HG02970 (cell line): ENCODE results near the gene NES.

Source experiments
- ATAC-seq: cut with Tn5 transposase; IDR thresholded peaks from one replicate; pipeline ENCODE4 v1.9.1; 2021; ENCODE audit warnings: mild to moderate bottlenecking, moderate library complexity, moderate number of reproducible peaks; ENCODE audit not compliant: unreplicated experiment, low FRiP score

Gene NES

GRCh38 chr1:156676820-156677615, at the start of gene NES:
NES (minus strand) TSS chr1:156677407; CDS start chr1:156677264, 143 bp downstream.
- no peak for ATAC-seq

- no peak for ATAC-seq
Measured at GRCh38 chr1:156726549-156727226, 49.5 kb upstream of the NES start.

- ATAC-seq, result no peak
Measured at GRCh38 chr1:156725683-156726280, 48.6 kb upstream of the NES start.

- ATAC-seq, result no peak
Measured at GRCh38 chr1:156721535-156721934, 44.3 kb upstream of the NES start.

GRCh38 chr1:156721131-156721530, 43.9 kb upstream of the NES start:
- no peak for ATAC-seq

- no peak for ATAC-seq
Measured at GRCh38 chr1:156717351-156717750, 40.1 kb upstream of the NES start.

GRCh38 chr1:156714830-156715229, 37.6 kb upstream of the NES start:
- ATAC-seq, result no peak

- ATAC-seq, result no peak
Measured at GRCh38 chr1:156712626-156713025, 35.4 kb upstream of the NES start.

- ATAC-seq, result no peak
Measured at GRCh38 chr1:156711011-156711817, 34.0 kb upstream of the NES start.

- no peak for ATAC-seq
Measured at GRCh38 chr1:156709757-156710489, 32.7 kb upstream of the NES start.

GRCh38 chr1:156709031-156709430, 31.8 kb upstream of the NES start:
- ATAC-seq, result no peak

- ATAC-seq, result no peak
Measured at GRCh38 chr1:156708218-156708661, 31.0 kb upstream of the NES start.

- ATAC-seq, result no peak
Measured at GRCh38 chr1:156707417-156708217, 30.4 kb upstream of the NES start.

GRCh38 chr1:156706657-156707416, 29.6 kb upstream of the NES start:
- ATAC-seq, result no peak

- no peak for ATAC-seq
Measured at GRCh38 chr1:156705918-156706656, 28.9 kb upstream of the NES start.

GRCh38 chr1:156705321-156705917, 28.2 kb upstream of the NES start, which contains the start of gene CRABP2:
CRABP2 (minus strand) TSS chr1:156705583; CDS start chr1:156705446, 137 bp downstream.
- no peak for ATAC-seq

GRCh38 chr1:156704930-156705320, 27.7 kb upstream of the NES start:
- no peak for ATAC-seq
